ENCODE results near the gene ROR1.

ROR1 gene

DNA sequence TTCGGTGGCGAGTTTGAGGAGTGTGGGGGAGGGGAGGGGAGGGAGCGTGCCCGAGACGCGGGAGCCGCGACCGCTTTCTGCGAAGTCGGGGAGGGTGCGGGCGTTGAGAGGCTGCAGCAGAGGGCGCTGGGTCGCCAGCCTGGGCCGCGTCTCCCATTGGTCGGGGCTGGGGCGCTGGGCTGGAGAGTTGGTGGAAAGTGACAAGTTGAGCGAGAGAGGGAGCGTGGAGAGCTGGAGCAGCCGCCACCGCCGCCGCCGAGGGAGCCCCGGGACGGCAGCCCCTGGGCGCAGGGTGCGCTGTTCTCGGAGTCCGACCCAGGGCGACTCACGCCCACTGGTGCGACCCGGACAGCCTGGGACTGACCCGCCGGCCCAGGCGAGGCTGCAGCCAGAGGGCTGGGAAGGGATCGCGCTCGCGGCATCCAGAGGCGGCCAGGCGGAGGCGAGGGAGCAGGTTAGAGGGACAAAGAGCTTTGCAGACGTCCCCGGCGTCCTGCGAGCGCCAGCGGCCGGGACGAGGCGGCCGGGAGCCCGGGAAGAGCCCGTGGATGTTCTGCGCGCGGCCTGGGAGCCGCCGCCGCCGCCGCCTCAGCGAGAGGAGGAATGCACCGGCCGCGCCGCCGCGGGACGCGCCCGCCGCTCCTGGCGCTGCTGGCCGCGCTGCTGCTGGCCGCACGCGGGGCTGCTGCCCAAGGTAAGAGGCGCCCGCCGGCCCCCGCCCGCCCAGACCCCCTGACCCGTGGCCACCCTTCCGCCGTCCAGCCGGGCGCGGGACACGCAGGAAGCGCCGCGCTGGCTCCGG, at the start of gene ROR1:
Gene ROR1, plus strand, starts transcription at position 203 of the 802 bp plus-strand sequence.
- H3K4me1 ChIP-seq (ENCODE audit: insufficient read depth, poor library complexity, severe bottlenecking) = no peaks in the 10 kb centered on the region
- TF ChIP-seq, protein P1, sequence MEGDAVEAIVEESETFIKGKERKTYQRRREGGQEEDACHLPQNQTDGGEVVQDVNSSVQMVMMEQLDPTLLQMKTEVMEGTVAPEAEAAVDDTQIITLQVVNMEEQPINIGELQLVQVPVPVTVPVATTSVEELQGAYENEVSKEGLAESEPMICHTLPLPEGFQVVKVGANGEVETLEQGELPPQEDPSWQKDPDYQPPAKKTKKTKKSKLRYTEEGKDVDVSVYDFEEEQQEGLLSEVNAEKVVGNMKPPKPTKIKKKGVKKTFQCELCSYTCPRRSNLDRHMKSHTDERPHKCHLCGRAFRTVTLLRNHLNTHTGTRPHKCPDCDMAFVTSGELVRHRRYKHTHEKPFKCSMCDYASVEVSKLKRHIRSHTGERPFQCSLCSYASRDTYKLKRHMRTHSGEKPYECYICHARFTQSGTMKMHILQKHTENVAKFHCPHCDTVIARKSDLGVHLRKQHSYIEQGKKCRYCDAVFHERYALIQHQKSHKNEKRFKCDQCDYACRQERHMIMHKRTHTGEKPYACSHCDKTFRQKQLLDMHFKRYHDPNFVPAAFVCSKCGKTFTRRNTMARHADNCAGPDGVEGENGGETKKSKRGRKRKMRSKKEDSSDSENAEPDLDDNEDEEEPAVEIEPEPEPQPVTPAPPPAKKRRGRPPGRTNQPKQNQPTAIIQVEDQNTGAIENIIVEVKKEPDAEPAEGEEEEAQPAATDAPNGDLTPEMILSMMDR (IDR thresholded peaks at IDR 0.05; ENCODE audit: poor library complexity, severe bottlenecking) = peak; percentile 82
- H3K36me3 ChIP-seq (ENCODE audit: low read depth) = no peaks in the 10 kb centered on the region
- H3K4me3 ChIP-seq (ENCODE audit: severe bottlenecking) = peak within 1 kb of the TSS; percentile 70
- DNase-seq (ENCODE audit: low spot score) (peak; percentile 77), ATAC-seq (ENCODE audit: low read depth) (peak; percentile 87)
- no peaks in the 10 kb centered on the region for H3K27me3 ChIP-seq (ENCODE audit: insufficient read depth, poor library complexity, severe bottlenecking)
- peak within 1 kb of the TSS; percentile 32 for H3K27ac ChIP-seq (ENCODE audit: poor library complexity, severe bottlenecking)
- H3K9me3 ChIP-seq (ENCODE audit: severe bottlenecking) = no peaks in the 10 kb centered on the region

DNA sequence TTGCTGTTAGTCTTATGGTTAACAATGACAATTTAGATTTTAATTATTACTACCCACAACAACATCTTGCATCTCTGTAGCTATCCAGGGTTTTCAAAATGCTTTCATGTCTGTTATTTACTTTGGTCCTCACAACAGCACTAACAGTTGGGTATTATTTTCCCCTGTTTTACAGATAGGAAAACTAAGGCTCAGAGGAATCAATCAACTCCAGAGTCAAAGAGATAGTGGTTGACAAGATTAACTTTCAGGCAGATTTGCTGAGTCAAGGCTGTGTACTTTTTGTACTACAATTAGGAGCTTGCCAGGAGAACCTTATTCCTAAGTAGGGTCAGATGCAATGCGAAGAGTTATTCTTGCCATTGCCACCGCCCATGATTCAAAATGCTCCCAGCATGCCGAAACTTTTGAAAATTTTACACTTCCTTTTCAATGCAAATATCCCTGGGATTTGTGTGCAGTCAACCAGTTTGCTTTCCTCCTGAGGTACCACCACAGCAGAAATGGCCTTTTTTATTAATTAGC, 49.4 kb upstream of the ROR1 start:
- ATAC-seq (ENCODE audit: low read depth) (no peak), DNase-seq (ENCODE audit: low spot score) (no peak)
- Histone ChIP-seq H3K9me3 (ENCODE audit: severe bottlenecking) (no peaks in the 10 kb centered on the region), H3K36me3 (ENCODE audit: low read depth) (no peaks in the 10 kb centered on the region), H3K4me3 (ENCODE audit: severe bottlenecking) (no peak overlapping the region), H3K27ac (ENCODE audit: poor library complexity, severe bottlenecking) (no peak overlapping the region), H3K4me1 (ENCODE audit: insufficient read depth, poor library complexity, severe bottlenecking) (no peaks in the 10 kb centered on the region), H3K27me3 (ENCODE audit: insufficient read depth, poor library complexity, severe bottlenecking) (no peaks in the 10 kb centered on the region)
- TF ChIP-seq, protein P1 (IDR thresholded peaks at IDR 0.05; ENCODE audit: poor library complexity, severe bottlenecking) = no peak

DNA sequence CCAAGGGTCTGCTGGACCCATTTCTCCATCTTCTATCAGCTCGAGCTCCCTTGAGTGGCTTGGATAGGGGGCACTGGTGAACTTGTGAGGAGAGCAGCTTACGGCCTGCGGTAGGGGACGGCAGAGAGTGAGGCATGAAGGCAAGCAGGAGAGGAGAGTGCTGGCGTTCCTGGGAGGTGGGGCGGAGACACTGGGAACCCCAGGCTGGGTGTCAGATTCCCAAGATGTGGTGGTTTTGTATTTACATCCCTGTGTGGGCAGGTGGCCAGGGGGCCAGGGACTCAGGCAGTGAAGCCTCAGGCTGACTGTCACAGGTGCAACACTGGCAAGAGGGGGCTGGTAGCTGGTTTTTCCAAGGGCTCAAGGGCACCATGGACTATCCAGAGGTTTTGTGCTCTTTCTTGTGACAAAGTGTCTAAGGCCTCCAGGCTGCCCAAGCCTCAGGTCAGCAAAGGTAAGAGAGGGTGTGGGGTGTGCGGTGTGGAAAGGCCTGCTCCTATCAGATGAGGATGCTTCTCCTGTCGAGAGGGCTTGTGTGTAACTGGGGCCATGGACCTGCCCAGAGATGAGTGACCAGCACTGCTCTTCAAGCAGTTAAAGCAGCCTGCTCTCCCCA, 45.1 kb upstream of the ROR1 start:
- Histone ChIP-seq H3K36me3 (ENCODE audit: low read depth) (no peaks in the 10 kb centered on the region), H3K4me1 (ENCODE audit: insufficient read depth, poor library complexity, severe bottlenecking) (peaks cover 12% of the 10 kb centered on the region), H3K9me3 (ENCODE audit: severe bottlenecking) (no peaks in the 10 kb centered on the region), H3K27me3 (ENCODE audit: insufficient read depth, poor library complexity, severe bottlenecking) (no peaks in the 10 kb centered on the region), H3K4me3 (ENCODE audit: severe bottlenecking) (no peak overlapping the region), H3K27ac (ENCODE audit: poor library complexity, severe bottlenecking) (no peak overlapping the region)
- DNase-seq (ENCODE audit: low spot score) (no peak), ATAC-seq (ENCODE audit: low read depth) (no peak)
- TF ChIP-seq, protein P1 (IDR thresholded peaks at IDR 0.05; ENCODE audit: poor library complexity, severe bottlenecking) = no peak

DNA sequence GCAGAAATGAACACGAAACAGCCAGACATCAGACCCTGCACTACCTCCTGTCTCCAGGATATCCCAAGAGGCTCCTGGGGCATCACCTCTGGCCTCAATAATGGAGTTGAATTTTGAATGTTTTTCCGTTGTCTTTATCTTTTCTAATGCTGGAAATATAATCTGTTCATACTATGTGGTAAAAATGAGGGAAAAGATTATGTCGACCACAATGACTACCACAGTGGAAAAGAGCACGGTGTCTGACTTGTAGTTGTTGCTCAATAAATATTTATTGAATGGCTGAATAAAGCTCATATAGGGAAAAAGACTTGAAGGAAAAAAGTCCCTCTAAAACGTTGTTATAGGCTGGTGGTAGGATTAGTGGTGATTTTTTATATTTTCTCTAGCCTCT, 44.6 kb upstream of the ROR1 start:
- no peaks in the 10 kb centered on the region for H3K27me3 ChIP-seq (ENCODE audit: insufficient read depth, poor library complexity, severe bottlenecking)
- no peak for ATAC-seq (ENCODE audit: low read depth)
- DNase-seq (ENCODE audit: low spot score) = no peak
- no peak overlapping the region for H3K4me3 ChIP-seq (ENCODE audit: severe bottlenecking)
- H3K9me3 ChIP-seq (ENCODE audit: severe bottlenecking) = no peaks in the 10 kb centered on the region
- peaks cover 12% of the 10 kb centered on the region for H3K4me1 ChIP-seq (ENCODE audit: insufficient read depth, poor library complexity, severe bottlenecking)
- H3K27ac ChIP-seq (ENCODE audit: poor library complexity, severe bottlenecking) = no peak overlapping the region
- no peaks in the 10 kb centered on the region for H3K36me3 ChIP-seq (ENCODE audit: low read depth)
- TF ChIP-seq, protein P1 (IDR thresholded peaks at IDR 0.05; ENCODE audit: poor library complexity, severe bottlenecking) = no peak

Data from RWPE2 (cell line).